ENCODE results near the gene CTNNBL1.
"Not testable (repeated sequence)": the region's sequence is repeated elsewhere in the genome, so short reads cannot be mapped to it uniquely, and the experiment has no call there.

DNA sequence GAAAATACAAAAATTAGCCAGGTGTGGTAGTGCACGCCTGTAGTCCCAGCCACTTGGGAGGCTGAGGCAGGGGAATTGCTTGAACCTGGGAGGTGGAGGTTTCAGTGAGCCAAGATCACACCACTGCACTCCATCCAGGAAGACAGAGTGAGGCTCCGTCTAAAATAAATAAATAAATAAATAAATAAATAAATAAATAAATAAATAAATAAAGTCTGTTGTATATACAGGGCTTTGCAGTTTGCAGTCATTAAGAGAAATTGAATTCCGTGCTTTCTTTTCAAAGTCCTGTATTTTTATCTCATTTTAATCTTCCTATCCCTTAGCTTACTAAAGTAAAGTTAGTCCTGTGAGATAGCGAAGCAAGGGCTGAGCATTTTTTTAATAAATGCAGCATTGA lies 28.5 kb downstream of the CTNNBL1 start:
- not testable (repeated sequence) for TF ChIP-seq EZH2 (IDR thresholded peaks at IDR 0.05; ENCODE audit: insufficient read depth, poor library complexity, severe bottlenecking); EZH2phosphoT487 (IDR thresholded peaks at IDR 0.05; ENCODE audit: insufficient read depth, low read depth)

Measured in GM23248 (cell line).